Measurements from ENCODE around the gene ATG5.
"Not testable (repeated sequence)": the region's sequence is repeated elsewhere in the genome, so short reads cannot be mapped to it uniquely, and the experiment has no call there.

ATG5 gene

GRCh38 chr6:106290954-106291353 lies 34.6 kb downstream of the ATG5 start:
- H3K9me3 Mint-ChIP-seq = peaks cover 16% of the 10 kb centered on the region
- DNase-seq (ENCODE audit: low spot score) = no peak
- no peak overlapping the region for H3K27ac Mint-ChIP-seq
- no peaks in the 10 kb centered on the region for H3K27me3 Mint-ChIP-seq (ENCODE audit: low read depth)
- H3K4me1 Mint-ChIP-seq (ENCODE audit: low read depth) = peaks cover 14% of the 10 kb centered on the region
- H3K4me3 Mint-ChIP-seq = no peak overlapping the region
- H3K36me3 Mint-ChIP-seq (ENCODE audit: low read depth) = peaks cover 36% of the 10 kb centered on the region

- DNase-seq (ENCODE audit: low spot score) = no peak
- Mint-ChIP-seq H3K4me1 (ENCODE audit: low read depth) (peaks cover 14% of the 10 kb centered on the region), H3K27me3 (ENCODE audit: low read depth) (no peaks in the 10 kb centered on the region), H3K4me3 (no peak overlapping the region), H3K36me3 (ENCODE audit: low read depth) (peaks cover 36% of the 10 kb centered on the region), H3K27ac (no peak overlapping the region), H3K9me3 (peaks cover 16% of the 10 kb centered on the region)
Observed at GRCh38 chr6:106290032-106290431, 35.5 kb downstream of the ATG5 start.

GRCh38 chr6:106287215-106287614 lies 38.3 kb downstream of the ATG5 start:
- peaks cover 37% of the 10 kb centered on the region for H3K36me3 Mint-ChIP-seq (ENCODE audit: low read depth)

DNA sequence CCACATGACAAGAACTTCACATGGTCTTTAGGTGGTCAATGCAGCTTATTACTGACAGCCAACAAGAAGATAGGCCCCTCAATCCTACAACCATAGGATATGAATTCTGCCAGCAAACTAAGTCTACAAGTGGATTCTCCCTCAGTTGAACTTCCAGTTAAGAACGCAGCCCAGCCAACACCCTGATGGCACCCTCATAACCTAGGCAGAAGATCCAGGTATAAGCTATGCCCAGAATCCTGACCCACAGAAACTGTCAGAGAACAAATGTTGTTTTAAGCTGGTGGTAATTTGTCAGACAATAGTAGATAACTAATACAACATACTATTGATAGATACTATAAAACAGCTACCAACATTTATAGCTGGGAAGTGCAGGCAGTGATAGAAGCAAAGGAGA lies 38.8 kb downstream of the ATG5 start:
- H3K4me3 Mint-ChIP-seq = no peak overlapping the region
- peaks cover 11% of the 10 kb centered on the region for H3K9me3 Mint-ChIP-seq
- H3K36me3 Mint-ChIP-seq (ENCODE audit: low read depth) = peaks cover 35% of the 10 kb centered on the region
- peaks cover 23% of the 10 kb centered on the region for H3K4me1 Mint-ChIP-seq (ENCODE audit: low read depth)
- no peak overlapping the region for H3K27ac Mint-ChIP-seq
- DNase-seq (ENCODE audit: low spot score) = no peak
- no peaks in the 10 kb centered on the region for H3K27me3 Mint-ChIP-seq (ENCODE audit: low read depth)

More at GRCh38 chr6:106287215-106287614, 38.3 kb downstream of the ATG5 start:
- no peak for DNase-seq (ENCODE audit: low spot score)
- Mint-ChIP-seq H3K4me3 (no peak overlapping the region), H3K4me1 (ENCODE audit: low read depth) (peaks cover 18% of the 10 kb centered on the region), H3K9me3 (peaks cover 16% of the 10 kb centered on the region), H3K27ac (no peak overlapping the region), H3K27me3 (ENCODE audit: low read depth) (no peaks in the 10 kb centered on the region)

- Mint-ChIP-seq H3K27me3 (ENCODE audit: low read depth) (no peaks in the 10 kb centered on the region), H3K4me1 (ENCODE audit: low read depth) (peaks cover 31% of the 10 kb centered on the region), H3K9me3 (no peaks in the 10 kb centered on the region), H3K27ac (no peak overlapping the region), H3K4me3 (no peak overlapping the region), H3K36me3 (ENCODE audit: low read depth) (peaks cover 27% of the 10 kb centered on the region)
- DNase-seq (ENCODE audit: low spot score) = no peak
Observed at GRCh38 chr6:106283481-106283880, 42.1 kb downstream of the ATG5 start.

DNA sequence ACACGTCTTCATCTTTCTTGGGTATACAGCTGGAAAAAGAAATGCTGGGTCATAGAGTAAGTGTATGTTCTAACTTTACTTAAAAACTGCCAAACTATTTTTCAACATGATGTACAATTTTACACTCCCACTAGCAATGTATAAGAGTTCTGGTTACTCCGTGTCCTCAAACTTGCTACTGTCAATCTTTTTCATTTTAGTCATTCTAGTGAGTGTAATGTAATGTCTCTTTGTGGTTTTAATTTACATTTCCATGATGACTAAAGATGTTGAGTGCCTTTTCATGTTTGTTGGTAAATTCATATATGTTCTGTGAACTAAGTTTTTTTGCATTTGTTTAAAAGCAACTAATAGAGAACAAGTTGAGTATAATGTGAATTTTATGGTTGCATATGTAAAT lies 43.9 kb downstream of the ATG5 start:
- DNase-seq (ENCODE audit: low spot score) = no peak
- H3K27me3 Mint-ChIP-seq (ENCODE audit: low read depth) = no peaks in the 10 kb centered on the region
- H3K27ac Mint-ChIP-seq = peak overlapping the region; percentile 32
- H3K36me3 Mint-ChIP-seq (ENCODE audit: low read depth) = peaks cover 33% of the 10 kb centered on the region
- peaks cover 25% of the 10 kb centered on the region for H3K4me1 Mint-ChIP-seq (ENCODE audit: low read depth)
- H3K4me3 Mint-ChIP-seq = no peak overlapping the region
- H3K9me3 Mint-ChIP-seq = no peaks in the 10 kb centered on the region

DNA sequence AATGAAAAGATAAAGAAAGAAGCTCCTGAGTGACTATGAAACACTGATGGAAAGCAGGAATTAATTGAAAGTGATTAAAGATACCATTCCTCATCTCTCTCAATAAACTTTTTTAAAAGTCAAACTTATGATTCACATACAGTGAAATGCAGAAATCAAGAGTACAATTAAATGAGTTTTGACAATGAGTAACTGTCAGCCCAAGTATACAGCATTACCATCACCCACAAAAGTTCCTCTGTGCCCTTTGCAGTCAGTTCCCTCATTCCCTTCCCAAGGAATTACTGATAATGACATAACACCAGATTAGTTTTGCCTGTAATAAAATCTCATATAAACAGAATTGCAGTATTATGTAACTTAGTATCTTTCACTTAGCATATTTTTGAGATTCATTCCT lies 44.5 kb downstream of the ATG5 start:
- Mint-ChIP-seq H3K9me3 (no peaks in the 10 kb centered on the region), H3K36me3 (ENCODE audit: low read depth) (peaks cover 32% of the 10 kb centered on the region), H3K4me3 (no peak overlapping the region), H3K4me1 (ENCODE audit: low read depth) (peaks cover 28% of the 10 kb centered on the region), H3K27me3 (ENCODE audit: low read depth) (no peaks in the 10 kb centered on the region), H3K27ac (no peak overlapping the region)
- no peak for DNase-seq (ENCODE audit: low spot score)

- peak; percentile 15 for DNase-seq (ENCODE audit: low spot score)
- peaks cover 25% of the 10 kb centered on the region for H3K36me3 Mint-ChIP-seq (ENCODE audit: low read depth)
- H3K4me3 Mint-ChIP-seq = no peak overlapping the region
- H3K27ac Mint-ChIP-seq = peak overlapping the region; percentile 62
- no peaks in the 10 kb centered on the region for H3K9me3 Mint-ChIP-seq
- H3K27me3 Mint-ChIP-seq (ENCODE audit: low read depth) = no peaks in the 10 kb centered on the region
- peaks cover 31% of the 10 kb centered on the region for H3K4me1 Mint-ChIP-seq (ENCODE audit: low read depth)
Observed at GRCh38 chr6:106279179-106279578, 46.4 kb downstream of the ATG5 start.

GRCh38 chr6:106275692-106276091 lies 49.9 kb downstream of the ATG5 start:
- Mint-ChIP-seq H3K27ac (no peak overlapping the region), H3K27me3 (ENCODE audit: low read depth) (no peaks in the 10 kb centered on the region), H3K36me3 (ENCODE audit: low read depth) (peaks cover 20% of the 10 kb centered on the region), H3K4me3 (no peak overlapping the region), H3K4me1 (ENCODE audit: low read depth) (peaks cover 25% of the 10 kb centered on the region), H3K9me3 (no peaks in the 10 kb centered on the region)
- no peak for DNase-seq (ENCODE audit: low spot score)

- Mint-ChIP-seq H3K27me3 (ENCODE audit: low read depth) (no peaks in the 10 kb centered on the region), H3K4me3 (peak overlapping the region; percentile 2), H3K9me3 (peaks cover 6% of the 10 kb centered on the region), H3K4me1 (ENCODE audit: low read depth) (peaks cover 16% of the 10 kb centered on the region), H3K27ac (peak overlapping the region; percentile 3), H3K36me3 (ENCODE audit: low read depth) (peaks cover 16% of the 10 kb centered on the region)
- no peak for DNase-seq (ENCODE audit: low spot score)
Observed at GRCh38 chr6:106273087-106273486, 52.5 kb downstream of the ATG5 start.

- H3K4me3 Mint-ChIP-seq = no peak overlapping the region
Observed at GRCh38 chr6:106272287-106272686, 53.3 kb downstream of the ATG5 start.

GRCh38 chr6:106270414-106270813 lies 55.1 kb downstream of the ATG5 start:
- Mint-ChIP-seq H3K27ac (no peak overlapping the region), H3K4me3 (no peak overlapping the region), H3K4me1 (ENCODE audit: low read depth) (peaks cover 16% of the 10 kb centered on the region), H3K36me3 (ENCODE audit: low read depth) (peaks cover 36% of the 10 kb centered on the region), H3K27me3 (ENCODE audit: low read depth) (no peaks in the 10 kb centered on the region), H3K9me3 (peaks cover 31% of the 10 kb centered on the region)
- no peak for DNase-seq (ENCODE audit: low spot score)

More at GRCh38 chr6:106272287-106272686, 53.3 kb downstream of the ATG5 start:
- DNase-seq (ENCODE audit: low spot score) = no peak
- Mint-ChIP-seq H3K4me1 (ENCODE audit: low read depth) (peaks cover 20% of the 10 kb centered on the region), H3K27me3 (ENCODE audit: low read depth) (no peaks in the 10 kb centered on the region), H3K36me3 (ENCODE audit: low read depth) (peaks cover 21% of the 10 kb centered on the region), H3K27ac (no peak overlapping the region), H3K9me3 (peaks cover 13% of the 10 kb centered on the region)

DNA sequence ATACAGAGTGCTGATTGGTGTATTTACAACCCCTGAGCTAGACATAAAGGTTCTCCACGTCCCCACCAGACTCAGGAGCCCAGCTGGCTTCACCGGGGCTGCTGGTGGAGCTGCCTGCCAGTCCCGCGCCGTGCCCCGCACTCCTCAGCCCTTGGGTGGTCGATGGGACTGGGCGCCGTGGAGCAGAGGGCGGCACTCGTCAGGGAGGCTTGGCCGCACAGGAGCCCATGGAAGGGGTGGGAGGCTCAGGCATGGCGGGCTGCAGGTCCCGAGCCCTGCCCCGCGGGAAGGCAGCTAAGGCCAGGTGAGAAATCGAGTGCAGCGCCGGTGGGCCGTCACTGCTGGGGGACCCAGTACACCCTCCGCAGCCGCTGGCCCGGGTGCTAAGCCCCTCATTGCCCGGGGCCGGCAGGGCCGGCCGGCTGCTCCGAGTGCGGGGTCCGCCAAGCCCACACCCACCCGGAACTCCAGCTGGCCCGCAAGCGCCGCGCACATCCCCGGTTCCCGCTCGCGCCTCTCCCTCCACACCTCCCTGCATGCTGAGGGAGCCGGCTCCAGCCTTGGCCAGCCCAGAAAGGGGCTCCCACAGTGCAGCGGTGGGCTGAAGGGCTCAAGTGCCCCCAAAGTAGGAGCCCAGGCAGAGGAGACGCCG lies 56.2 kb downstream of the ATG5 start:
- H3K4me3 Mint-ChIP-seq; DNase-seq (ENCODE audit: low spot score); H3K27ac Mint-ChIP-seq; H3K27me3 Mint-ChIP-seq (ENCODE audit: low read depth): not testable (repeated sequence)
- peaks cover 13% of the 10 kb centered on the region for H3K4me1 Mint-ChIP-seq (ENCODE audit: low read depth)
- H3K9me3 Mint-ChIP-seq = peaks cover 39% of the 10 kb centered on the region
- H3K36me3 Mint-ChIP-seq (ENCODE audit: low read depth) = peaks cover 45% of the 10 kb centered on the region

- DNase-seq (ENCODE audit: low spot score); H3K27ac Mint-ChIP-seq; H3K4me3 Mint-ChIP-seq; H3K27me3 Mint-ChIP-seq (ENCODE audit: low read depth): not testable (repeated sequence)
- peaks cover 49% of the 10 kb centered on the region for H3K36me3 Mint-ChIP-seq (ENCODE audit: low read depth)
- peaks cover 11% of the 10 kb centered on the region for H3K4me1 Mint-ChIP-seq (ENCODE audit: low read depth)
- H3K9me3 Mint-ChIP-seq = peaks cover 45% of the 10 kb centered on the region
Observed at GRCh38 chr6:106268500-106268899, 57.1 kb downstream of the ATG5 start.

- peaks cover 58% of the 10 kb centered on the region for H3K36me3 Mint-ChIP-seq (ENCODE audit: low read depth)
- not testable (repeated sequence) for H3K4me3 Mint-ChIP-seq; DNase-seq (ENCODE audit: low spot score); H3K27ac Mint-ChIP-seq; H3K27me3 Mint-ChIP-seq (ENCODE audit: low read depth); H3K4me1 Mint-ChIP-seq (ENCODE audit: low read depth)
- peaks cover 45% of the 10 kb centered on the region for H3K9me3 Mint-ChIP-seq
Observed at GRCh38 chr6:106264433-106264832, 61.1 kb downstream of the ATG5 start.

Measured in T-helper 2 cell treated with Interferon-gamma antibody and Interleukin-4, amounts not matched to agents 5 μg/mL and 100 μg/mL, for 36 hours (primary cell).